ENCODE results near the gene ZNF830.
"Not testable (repeated sequence)": the region's sequence is repeated elsewhere in the genome, so short reads cannot be mapped to it uniquely, and the experiment has no call there.

ZNF830 gene, protein sequence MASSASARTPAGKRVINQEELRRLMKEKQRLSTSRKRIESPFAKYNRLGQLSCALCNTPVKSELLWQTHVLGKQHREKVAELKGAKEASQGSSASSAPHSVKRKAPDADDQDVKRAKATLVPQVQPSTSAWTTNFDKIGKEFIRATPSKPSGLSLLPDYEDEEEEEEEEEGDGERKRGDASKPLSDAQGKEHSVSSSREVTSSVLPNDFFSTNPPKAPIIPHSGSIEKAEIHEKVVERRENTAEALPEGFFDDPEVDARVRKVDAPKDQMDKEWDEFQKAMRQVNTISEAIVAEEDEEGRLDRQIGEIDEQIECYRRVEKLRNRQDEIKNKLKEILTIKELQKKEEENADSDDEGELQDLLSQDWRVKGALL

DNA sequence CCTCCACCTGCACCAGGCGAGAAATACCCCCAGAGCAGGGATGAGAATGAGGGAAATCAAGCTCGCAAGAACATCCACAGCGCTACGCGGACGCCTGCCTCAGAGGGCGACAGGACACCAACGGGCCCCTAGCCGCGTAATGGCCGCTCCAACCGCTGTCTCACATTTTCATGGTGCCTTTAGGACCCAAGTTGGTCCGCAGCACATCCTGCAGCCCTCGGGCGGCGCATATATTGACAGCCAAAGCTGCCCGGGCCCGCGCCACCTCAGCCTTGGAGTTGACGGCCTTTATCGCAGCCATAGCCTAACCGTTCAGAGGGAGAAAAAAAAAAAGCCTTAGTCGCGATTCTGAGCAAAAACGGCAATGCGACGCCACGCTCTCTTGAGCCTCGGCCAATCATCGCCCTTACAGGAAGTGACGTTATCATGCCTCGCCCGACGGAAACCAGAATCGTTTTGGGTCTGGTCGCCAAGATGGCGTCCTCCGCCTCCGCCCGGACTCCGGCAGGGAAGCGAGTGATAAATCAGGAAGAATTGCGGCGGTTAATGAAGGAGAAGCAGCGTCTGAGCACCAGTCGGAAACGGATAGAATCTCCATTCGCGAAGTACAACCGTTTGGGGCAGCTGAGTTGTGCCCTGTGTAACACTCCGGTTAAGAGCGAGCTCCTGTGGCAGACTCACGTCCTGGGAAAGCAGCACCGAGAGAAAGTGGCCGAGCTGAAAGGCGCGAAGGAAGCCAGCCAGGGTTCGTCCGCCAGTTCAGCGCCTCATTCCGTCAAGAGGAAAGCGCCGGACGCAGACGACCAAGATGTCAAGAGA is at the start of gene ZNF830, which contains the start of gene CCT6B:
Gene ZNF830 (plus strand): TSS at position 448 of the 819 bp plus-strand sequence. CDS start 27 bp downstream, at position 475.
Gene CCT6B (minus strand): TSS at position 368 of the 819 bp plus-strand sequence. CDS start 67 bp downstream, at position 301.
- DNase-seq: peak; percentile 87

DNA sequence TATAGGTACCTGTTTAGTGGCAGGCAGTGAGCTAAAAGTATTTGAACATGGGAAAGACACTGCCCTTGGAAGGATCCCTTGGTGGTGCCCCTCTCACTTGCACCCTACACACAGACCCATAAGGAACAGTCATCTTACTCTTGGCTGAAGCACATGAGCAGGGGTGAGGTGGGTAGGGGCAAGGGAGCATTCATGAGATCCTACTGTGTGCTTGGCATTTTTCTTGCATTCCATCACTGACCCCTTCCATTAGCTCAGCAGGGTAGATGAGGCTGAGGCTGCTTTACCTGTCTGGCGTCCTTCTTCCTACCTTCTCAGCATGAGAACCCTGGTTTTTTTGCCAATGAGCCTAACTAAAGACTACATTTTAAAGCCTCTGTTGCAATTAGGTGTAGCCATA is 48.3 kb upstream of the ZNF830 start:
- DNase-seq: no peak

GRCh38 chr17:34916120-34916519 is 45.2 kb upstream of the ZNF830 start:
- DNase-seq: no peak

DNA sequence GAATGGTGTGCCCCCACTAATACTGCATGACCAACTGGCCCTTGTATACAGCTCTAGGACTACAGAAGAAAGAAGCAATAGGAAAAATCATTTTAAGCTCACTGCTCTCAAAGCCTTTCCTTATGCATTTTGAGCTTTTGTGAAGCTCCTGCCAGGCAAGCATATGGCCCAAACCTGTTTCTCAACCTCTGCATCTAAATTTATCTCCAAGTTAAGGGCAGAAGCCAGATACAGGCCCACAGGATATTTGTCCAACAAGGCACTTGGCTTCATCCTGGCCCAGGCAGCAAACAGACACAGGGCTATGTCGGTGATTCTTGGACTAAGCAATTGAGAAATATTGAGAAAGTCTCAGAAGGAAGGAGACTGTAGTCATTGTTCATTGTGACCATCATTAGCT is 44.0 kb upstream of the ZNF830 start:
- no peak for DNase-seq

GRCh38 chr17:34920676-34921075 is 40.7 kb upstream of the ZNF830 start:
- no peak for DNase-seq

- DNase-seq: no peak
Measured at GRCh38 chr17:34926661-34927060, 34.7 kb upstream of the ZNF830 start.

DNA sequence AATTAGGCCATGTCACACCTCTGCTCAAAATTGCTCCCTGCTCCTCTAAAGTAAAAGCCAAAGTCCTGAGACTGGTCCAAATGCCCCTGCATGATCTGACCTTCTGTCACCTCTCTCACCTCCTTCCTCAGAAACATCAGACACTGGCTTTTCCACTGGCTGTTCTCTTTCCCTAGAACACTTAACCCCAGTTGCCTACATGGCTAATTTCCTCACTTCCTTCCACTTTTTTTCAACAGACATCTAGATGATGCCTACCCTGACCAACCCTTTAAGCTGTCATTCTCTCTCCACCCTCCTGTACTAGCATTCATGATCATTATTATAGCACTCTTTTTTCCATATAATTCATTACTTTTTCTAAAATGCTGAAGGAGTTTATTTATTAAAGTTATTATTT is 31.1 kb upstream of the ZNF830 start:
- no peak for DNase-seq

DNA sequence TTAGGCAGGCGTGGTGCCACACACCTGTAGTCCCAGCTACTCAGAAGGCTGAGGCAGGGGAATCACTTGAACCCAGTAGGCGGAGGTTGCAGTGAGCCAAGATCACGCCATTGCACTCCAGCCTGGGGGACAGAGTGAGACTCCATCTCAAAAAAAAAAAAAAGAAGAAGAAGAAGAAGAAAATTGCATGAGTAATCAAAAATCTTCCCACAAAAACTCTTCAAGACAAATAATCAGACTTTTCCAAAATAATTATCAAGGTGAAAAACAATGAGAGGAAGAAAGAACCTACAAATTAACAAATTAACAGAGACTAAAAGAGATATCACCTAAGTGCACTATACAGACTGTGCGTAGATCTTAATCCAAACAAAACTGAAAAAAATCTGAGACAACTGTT is 10.6 kb upstream of the ZNF830 start:
- not testable (repeated sequence) for DNase-seq

DNA sequence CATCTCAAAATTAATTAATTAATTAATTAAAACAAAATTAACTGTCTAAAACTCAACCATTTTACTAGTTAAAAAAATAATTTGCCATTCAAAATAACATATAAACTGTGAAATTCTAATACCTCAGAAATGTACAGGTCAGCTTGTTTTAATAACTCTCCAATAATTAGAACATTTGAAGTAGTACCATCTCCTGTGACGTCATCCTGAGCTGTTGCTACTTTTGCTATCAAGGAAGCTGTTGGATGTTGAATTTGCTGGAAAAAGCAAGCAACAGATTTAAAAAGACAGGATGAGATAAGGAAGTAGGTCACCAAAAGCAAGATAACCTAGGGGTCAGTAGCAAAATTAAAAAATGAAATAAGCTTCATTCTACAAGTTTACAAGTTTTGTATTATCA is 2.9 kb upstream of the ZNF830 start:
- no peak for DNase-seq

- DNase-seq: no peak
Measured at GRCh38 chr17:34974179-34974578, 12.8 kb downstream of the ZNF830 start.

DNA sequence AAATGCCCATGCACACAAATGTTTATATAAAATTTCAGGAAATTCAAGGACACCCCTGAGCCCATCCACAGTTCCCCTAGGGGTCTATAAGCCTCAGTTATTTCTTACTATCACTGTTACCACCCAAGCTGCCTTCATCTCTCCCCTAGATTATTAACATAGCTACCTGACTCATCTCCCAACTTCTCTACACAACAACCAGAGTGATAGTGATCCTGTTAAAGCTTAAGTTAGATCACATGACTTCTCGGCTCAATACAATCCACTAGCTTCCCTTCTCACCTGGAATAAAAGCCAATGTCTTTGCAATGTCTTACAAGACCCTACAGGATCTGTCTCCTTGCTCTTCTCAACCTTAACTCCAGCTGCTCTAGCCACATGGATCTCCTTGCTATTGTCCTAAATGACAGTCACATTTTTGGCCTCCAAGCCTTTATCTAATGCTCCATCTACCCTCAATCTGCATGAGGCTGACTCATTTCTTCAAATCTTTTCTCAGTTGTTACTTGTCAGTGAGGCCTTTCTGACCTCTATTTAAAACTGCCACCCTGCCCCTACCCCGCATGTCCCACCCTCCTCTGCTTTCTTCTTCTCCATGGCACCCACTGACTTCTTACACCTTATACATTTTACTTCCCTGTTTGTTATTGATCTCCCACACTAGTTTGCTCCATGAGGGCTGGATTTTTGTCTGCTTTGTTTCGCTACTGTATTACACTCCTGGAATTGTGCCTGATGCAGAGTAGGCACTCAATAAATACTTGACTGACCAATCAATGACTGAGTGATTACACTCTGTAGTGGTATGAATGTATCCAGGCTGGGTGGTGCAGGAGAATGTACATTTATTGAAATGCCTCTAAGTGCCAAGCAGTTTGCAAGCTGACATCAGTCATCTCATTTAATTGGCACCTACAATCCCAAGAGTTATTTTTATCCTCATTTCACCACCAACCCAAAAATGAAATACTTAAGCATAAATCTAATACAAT is 13.8 kb downstream of the ZNF830 start:
- DNase-seq: no peak

GRCh38 chr17:34979153-34979552 is 17.8 kb downstream of the ZNF830 start:
- DNase-seq: no peak

GRCh38 chr17:34979650-34980352 is 18.5 kb downstream of the ZNF830 start:
- no peak for DNase-seq

DNA sequence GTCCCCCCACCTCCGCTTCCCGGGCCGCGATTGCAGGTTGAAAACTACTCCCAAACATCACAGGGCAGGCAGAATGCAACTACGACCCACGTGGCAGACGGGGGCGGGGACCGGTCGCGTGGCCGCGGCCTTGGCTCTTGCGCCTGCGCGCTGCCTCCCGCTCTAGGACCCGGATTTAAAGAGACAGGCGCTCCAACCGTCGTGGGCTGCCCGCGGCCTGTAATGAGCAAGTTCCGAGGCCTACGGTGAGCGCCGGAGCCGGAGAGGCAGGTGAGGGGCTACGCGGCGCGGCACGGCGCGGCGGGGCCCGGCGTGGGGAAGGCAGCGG is 19.0 kb downstream of the ZNF830 start, which contains the start of gene LIG3:
Gene LIG3 (plus strand): TSS at position 160 of the 328 bp plus-strand sequence. CDS start 2,494 bp downstream, outside the sequence.
- DNase-seq: peak; percentile 89

DNA sequence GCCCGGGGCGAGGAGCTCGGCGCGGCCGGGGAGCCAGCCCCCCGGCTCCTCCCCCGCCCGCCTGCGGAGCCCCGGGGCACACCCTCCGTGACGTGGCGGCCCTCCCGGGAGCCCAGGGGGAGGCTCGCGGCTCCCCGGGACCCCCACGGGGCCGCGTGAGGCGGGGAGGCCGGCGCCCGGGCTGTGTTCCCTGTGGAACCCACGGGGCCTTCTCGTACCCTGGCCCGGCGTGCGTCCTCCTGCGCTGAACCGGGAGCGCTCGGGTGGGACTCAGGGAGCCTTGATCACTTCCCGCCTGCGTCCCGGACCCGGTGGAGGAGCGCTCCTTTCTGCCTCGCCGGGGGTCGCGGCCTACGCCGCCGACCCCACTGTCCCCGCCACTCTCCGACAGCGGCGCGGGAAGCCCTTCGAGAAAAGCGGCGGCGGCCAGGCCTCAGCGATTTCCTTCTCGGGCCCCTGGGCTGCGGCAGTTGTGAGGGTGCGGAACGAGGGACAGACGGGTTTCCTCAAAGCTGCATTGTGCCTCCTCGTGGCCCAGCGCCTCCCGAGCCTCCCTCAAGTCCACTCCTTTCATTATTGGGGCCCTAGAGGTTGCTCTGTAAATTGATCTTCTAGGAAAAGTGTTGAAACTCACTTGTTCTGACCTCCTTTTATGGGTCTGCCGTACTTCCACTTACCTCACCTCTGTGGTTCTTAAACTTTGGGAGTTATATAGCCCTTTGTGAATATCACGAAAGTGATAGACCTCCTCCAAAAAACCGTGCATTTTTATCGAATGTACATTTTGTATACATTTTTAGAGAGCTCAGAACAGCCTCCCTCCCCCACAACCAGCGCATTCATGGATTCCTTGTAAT is 19.6 kb downstream of the ZNF830 start:
- DNase-seq: peak; percentile 80

- DNase-seq: no peak
Measured at GRCh38 chr17:34981538-34982241, 20.4 kb downstream of the ZNF830 start.

GRCh38 chr17:34987232-34987631 is 25.9 kb downstream of the ZNF830 start:
- no peak for DNase-seq

DNA sequence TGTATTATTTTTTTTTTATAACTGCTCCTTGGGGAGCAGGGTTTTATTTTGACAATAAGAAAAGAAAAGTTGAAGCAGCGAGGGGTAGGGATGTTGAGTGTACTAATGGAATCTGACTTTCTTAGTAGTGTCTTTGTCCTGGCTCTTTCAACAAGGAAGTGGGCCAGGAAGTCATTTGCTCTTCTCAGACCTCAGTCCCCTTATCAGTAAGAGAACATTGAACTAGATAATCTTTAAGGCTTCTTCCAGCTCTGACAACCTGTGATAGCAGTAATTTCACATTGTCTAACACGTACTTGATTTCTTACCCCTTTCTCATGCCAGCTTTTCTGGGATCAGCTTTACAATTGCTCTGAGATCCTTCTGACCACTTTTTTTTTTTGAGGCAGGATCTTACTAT is 27.3 kb downstream of the ZNF830 start:
- DNase-seq: no peak

DNA sequence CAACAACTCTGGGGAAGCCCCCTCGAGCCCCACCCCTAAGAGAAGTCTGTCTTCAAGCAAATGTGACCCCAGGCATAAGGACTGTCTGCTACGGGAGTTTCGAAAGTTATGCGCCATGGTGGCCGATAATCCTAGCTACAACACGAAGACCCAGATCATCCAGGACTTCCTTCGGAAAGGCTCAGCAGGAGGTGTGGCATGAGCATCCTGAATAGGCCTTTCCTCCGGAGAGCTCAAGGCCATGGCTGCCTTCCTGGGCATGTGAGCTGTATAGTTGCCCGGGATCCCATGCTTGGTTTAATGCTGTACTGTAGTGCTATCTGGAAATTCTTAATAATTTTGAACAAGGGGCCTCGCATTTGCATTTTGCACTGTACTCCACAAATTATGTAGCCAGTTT is 28.1 kb downstream of the ZNF830 start:
- no peak for DNase-seq

GRCh38 chr17:34990921-34991365 is 29.6 kb downstream of the ZNF830 start:
- no peak for DNase-seq
